Fibroblast of skin of back (primary cell): ENCODE data around the gene ACSS3.
A peak's percentile ranks its signal among the peaks of the same experiment; 100 is the strongest.
"Not testable (repeated sequence)": the region's sequence is repeated elsewhere in the genome, so short reads cannot be mapped to it uniquely, and the experiment has no call there.

ENCODE experiments used
- DNase-seq: peaks from one replicate; pipeline ENCODE4 v3.0.0-alpha.2; 2013

ACSS3 gene

GRCh38 chr12:81094718-81095360, 17.0 kb downstream of the ACSS3 start:
- DNase-seq, result no peak

GRCh38 chr12:81095501-81096232, 17.8 kb downstream of the ACSS3 start:
- DNase-seq, result no peak

- no peak for DNase-seq
Observed at GRCh38 chr12:81105687-81106086, 27.8 kb downstream of the ACSS3 start.

- no peak for DNase-seq
Observed at GRCh38 chr12:81114226-81114625, 36.3 kb downstream of the ACSS3 start.

GRCh38 chr12:81119069-81119468, 41.2 kb downstream of the ACSS3 start:
- not testable (repeated sequence) for DNase-seq

- DNase-seq, result no peak
Observed at GRCh38 chr12:81120961-81121360, 43.1 kb downstream of the ACSS3 start.

GRCh38 chr12:81123611-81124010, 45.7 kb downstream of the ACSS3 start:
- DNase-seq, result no peak

- DNase-seq, result no peak
Observed at GRCh38 chr12:81125691-81126090, 47.8 kb downstream of the ACSS3 start.

- DNase-seq, result peak; percentile 49
Observed at GRCh38 chr12:81128930-81129554, 51.2 kb downstream of the ACSS3 start.

- DNase-seq, result no peak
Observed at GRCh38 chr12:81136519-81136918, 58.6 kb downstream of the ACSS3 start.

- no peak for DNase-seq
Observed at GRCh38 chr12:81137801-81138200, 59.9 kb downstream of the ACSS3 start.

GRCh38 chr12:81141217-81141616, 63.3 kb downstream of the ACSS3 start:
- DNase-seq, result no peak

- no peak for DNase-seq
Observed at GRCh38 chr12:81143057-81143456, 65.2 kb downstream of the ACSS3 start.

GRCh38 chr12:81146228-81147225, 68.6 kb downstream of the ACSS3 start:
- DNase-seq, result no peak

- no peak for DNase-seq
Observed at GRCh38 chr12:81147292-81147919, 69.5 kb downstream of the ACSS3 start.

GRCh38 chr12:81150382-81150781, 72.5 kb downstream of the ACSS3 start:
- DNase-seq, result no peak

GRCh38 chr12:81159856-81160255, 82.0 kb downstream of the ACSS3 start:
- no peak for DNase-seq

GRCh38 chr12:81161680-81162079, 83.8 kb downstream of the ACSS3 start:
- no peak for DNase-seq

GRCh38 chr12:81162391-81163136, 84.7 kb downstream of the ACSS3 start:
- no peak for DNase-seq

GRCh38 chr12:81164827-81165226, 86.9 kb downstream of the ACSS3 start:
- no peak for DNase-seq

- DNase-seq, result no peak
Observed at GRCh38 chr12:81166790-81167189, 88.9 kb downstream of the ACSS3 start.
